Hematopoietic multipotent progenitor cell (in vitro differentiated cells): ENCODE measurements around the gene PI16. TPM values are rescaled to one million over a fixed set of nuclear protein-coding genes. Genes with fewer than 3 reads are reported as not detected.

ENCODE experiments used
- total RNA-seq: library from RNA; depleted of rRNA; stranded (reverse); fragments of >200 nt; gene quantifications from one replicate; pipeline ENCODE4 v1.2.3, GENCODE V29; 2012

Gene PI16
- total RNA-seq, 1 donor: not detected

Other genes with a start within 250 kb of the PI16 start
- gene CPNE5, start 115.3 kb upstream of the PI16 start, total RNA-seq: 0.81 TPM
- 17.8 TPM for gene PPIL1, start 79.9 kb upstream of the PI16 start, total RNA-seq
- 19.7 TPM for gene C6orf89, start 68.8 kb upstream of the PI16 start, total RNA-seq
- gene MTCH1, start 31.5 kb downstream of the PI16 start, total RNA-seq: 110 TPM
- 3.0 TPM for gene FGD2, start 50.9 kb downstream of the PI16 start, total RNA-seq
- 114 TPM for gene PIM1, start 215.4 kb downstream of the PI16 start, total RNA-seq